ENCODE results near the gene FOXP1.
"Not testable (repeated sequence)": the region's sequence is repeated elsewhere in the genome, so short reads cannot be mapped to it uniquely, and the experiment has no call there.

FOXP1 gene

GRCh38 chr3:71533588-71533987, 49.9 kb downstream of the FOXP1 start:
- DNase-seq (ENCODE audit: extremely low read depth in 1 of 2, low read depth in 1 of 2), result no peak

GRCh38 chr3:71532639-71533395, 50.7 kb downstream of the FOXP1 start:
- no peak for DNase-seq (ENCODE audit: extremely low read depth in 1 of 2, low read depth in 1 of 2)

- DNase-seq (ENCODE audit: extremely low read depth in 1 of 2, low read depth in 1 of 2), result no peak
Observed at GRCh38 chr3:71530903-71531530, 52.5 kb downstream of the FOXP1 start.

- no peak for DNase-seq (ENCODE audit: extremely low read depth in 1 of 2, low read depth in 1 of 2)
Observed at GRCh38 chr3:71528816-71529215, 54.7 kb downstream of the FOXP1 start.

GRCh38 chr3:71526448-71526847, 57.1 kb downstream of the FOXP1 start:
- DNase-seq (ENCODE audit: extremely low read depth in 1 of 2, low read depth in 1 of 2), result not testable (repeated sequence)

GRCh38 chr3:71525391-71525790, 58.1 kb downstream of the FOXP1 start:
- DNase-seq (ENCODE audit: extremely low read depth in 1 of 2, low read depth in 1 of 2), result no peak

GRCh38 chr3:71524672-71525071, 58.9 kb downstream of the FOXP1 start:
- DNase-seq (ENCODE audit: extremely low read depth in 1 of 2, low read depth in 1 of 2), result no peak

GRCh38 chr3:71523628-71524027, 59.9 kb downstream of the FOXP1 start:
- DNase-seq (ENCODE audit: extremely low read depth in 1 of 2, low read depth in 1 of 2), result no peak

- DNase-seq (ENCODE audit: extremely low read depth in 1 of 2, low read depth in 1 of 2), result no peak
Observed at GRCh38 chr3:71521940-71522876, 61.3 kb downstream of the FOXP1 start.

- DNase-seq (ENCODE audit: extremely low read depth in 1 of 2, low read depth in 1 of 2), result no peak
Observed at GRCh38 chr3:71521021-71521352, 62.5 kb downstream of the FOXP1 start.

- DNase-seq (ENCODE audit: extremely low read depth in 1 of 2, low read depth in 1 of 2), result no peak
Observed at GRCh38 chr3:71520161-71521020, 63.1 kb downstream of the FOXP1 start.

GRCh38 chr3:71518089-71518488, 65.4 kb downstream of the FOXP1 start:
- DNase-seq (ENCODE audit: extremely low read depth in 1 of 2, low read depth in 1 of 2), result no peak

GRCh38 chr3:71517271-71517791, 66.2 kb downstream of the FOXP1 start:
- DNase-seq (ENCODE audit: extremely low read depth in 1 of 2, low read depth in 1 of 2), result no peak

GRCh38 chr3:71515636-71516365, 67.7 kb downstream of the FOXP1 start:
- DNase-seq (ENCODE audit: extremely low read depth in 1 of 2, low read depth in 1 of 2), result no peak

- no peak for DNase-seq (ENCODE audit: extremely low read depth in 1 of 2, low read depth in 1 of 2)
Observed at GRCh38 chr3:71514621-71515020, 68.9 kb downstream of the FOXP1 start.

- no peak for DNase-seq (ENCODE audit: extremely low read depth in 1 of 2, low read depth in 1 of 2)
Observed at GRCh38 chr3:71513515-71513914, 70.0 kb downstream of the FOXP1 start.

GRCh38 chr3:71513081-71513480, 70.4 kb downstream of the FOXP1 start:
- no peak for DNase-seq (ENCODE audit: extremely low read depth in 1 of 2, low read depth in 1 of 2)

GRCh38 chr3:71512544-71512943, 71.0 kb downstream of the FOXP1 start:
- DNase-seq (ENCODE audit: extremely low read depth in 1 of 2, low read depth in 1 of 2), result no peak

GRCh38 chr3:71512000-71512399, 71.5 kb downstream of the FOXP1 start:
- no peak for DNase-seq (ENCODE audit: extremely low read depth in 1 of 2, low read depth in 1 of 2)

GRCh38 chr3:71511446-71511845, 72.1 kb downstream of the FOXP1 start:
- DNase-seq (ENCODE audit: extremely low read depth in 1 of 2, low read depth in 1 of 2), result no peak
